GM21528 (cell line): ENCODE results near the gene ICAM5.
"Not testable (repeated sequence)": the region's sequence is repeated elsewhere in the genome, so short reads cannot be mapped to it uniquely, and the experiment has no call there.

Experiments
- ATAC-seq: cut with Tn5 transposase; IDR thresholded peaks from one replicate; pipeline ENCODE4 v1.9.1; 2021; ENCODE audit warnings: mild to moderate bottlenecking, moderate library complexity; ENCODE audit not compliant: unreplicated experiment, low FRiP score

ICAM5 gene

GRCh38 chr19:10289836-10290356, at the start of gene ICAM5:
Gene ICAM5 (plus strand): TSS chr19:10289952. CDS start chr19:10290044, 92 bp downstream.
- ATAC-seq: no peak

- not testable (repeated sequence) for ATAC-seq
These were observed 47.8 kb upstream of the ICAM5 start for GRCh38 chr19:10241826-10242449.

GRCh38 chr19:10243606-10244005, 46.1 kb upstream of the ICAM5 start:
- no peak for ATAC-seq

- no peak for ATAC-seq
These were observed 44.4 kb upstream of the ICAM5 start for GRCh38 chr19:10245189-10245939.

GRCh38 chr19:10246511-10246910, 43.2 kb upstream of the ICAM5 start:
- ATAC-seq: no peak

- ATAC-seq: peak; percentile 83
These were observed 37.7 kb upstream of the ICAM5 start, which contains the start of gene MRPL4 for GRCh38 chr19:10251792-10252694. Gene MRPL4 (plus strand): TSS chr19:10252214. CDS start chr19:10252254, 40 bp downstream.

- ATAC-seq: no peak
These were observed 37.0 kb upstream of the ICAM5 start for GRCh38 chr19:10252707-10253106.

- no peak for ATAC-seq
These were observed 35.5 kb upstream of the ICAM5 start for GRCh38 chr19:10254244-10254643.

GRCh38 chr19:10255358-10255757, 34.4 kb upstream of the ICAM5 start:
- ATAC-seq: no peak

- no peak for ATAC-seq
These were observed 33.2 kb upstream of the ICAM5 start for GRCh38 chr19:10256551-10256950.

- no peak for ATAC-seq
These were observed 32.7 kb upstream of the ICAM5 start for GRCh38 chr19:10256970-10257615.

- ATAC-seq: no peak
These were observed 31.6 kb upstream of the ICAM5 start for GRCh38 chr19:10258080-10258710.

GRCh38 chr19:10259162-10259905, 30.4 kb upstream of the ICAM5 start:
- no peak for ATAC-seq

- ATAC-seq: no peak
These were observed 29.6 kb upstream of the ICAM5 start for GRCh38 chr19:10260141-10260584.

- no peak for ATAC-seq
These were observed 27.0 kb upstream of the ICAM5 start for GRCh38 chr19:10262771-10263170.

- ATAC-seq: no peak
These were observed 23.0 kb upstream of the ICAM5 start for GRCh38 chr19:10266706-10267105.

- no peak for ATAC-seq
These were observed 21.7 kb upstream of the ICAM5 start for GRCh38 chr19:10268071-10268470.

GRCh38 chr19:10269333-10270179, 20.2 kb upstream of the ICAM5 start:
- ATAC-seq: peak; percentile 42
